Activated CD4-positive, CD25-positive, alpha-beta regulatory T cell treated with anti-CD3 and anti-CD28 coated beads, Interleukin-2, amount 50 U/mL, for 16 hours (primary cell): ENCODE measurements around the gene AFF4.

Experiments
- DNase-seq: peaks from one replicate; pipeline ENCODE4 v3.0.0-alpha.2; 2020; ENCODE audit warnings: low read depth, low spot score

The AFF4 gene

GRCh38 chr5:132829742-132830435, 133.5 kb downstream of the AFF4 start:
- DNase-seq: peak; percentile 28

- no peak for DNase-seq
These were observed 134.5 kb downstream of the AFF4 start for GRCh38 chr5:132828846-132829494.

GRCh38 chr5:132827943-132828673, 135.3 kb downstream of the AFF4 start:
- DNase-seq: no peak

- DNase-seq: no peak
These were observed 136.9 kb downstream of the AFF4 start for GRCh38 chr5:132826424-132827082.

- no peak for DNase-seq
These were observed 137.5 kb downstream of the AFF4 start for GRCh38 chr5:132825834-132826391.
